ENCODE data around the gene RGS9.

RGS9 gene

DNA sequence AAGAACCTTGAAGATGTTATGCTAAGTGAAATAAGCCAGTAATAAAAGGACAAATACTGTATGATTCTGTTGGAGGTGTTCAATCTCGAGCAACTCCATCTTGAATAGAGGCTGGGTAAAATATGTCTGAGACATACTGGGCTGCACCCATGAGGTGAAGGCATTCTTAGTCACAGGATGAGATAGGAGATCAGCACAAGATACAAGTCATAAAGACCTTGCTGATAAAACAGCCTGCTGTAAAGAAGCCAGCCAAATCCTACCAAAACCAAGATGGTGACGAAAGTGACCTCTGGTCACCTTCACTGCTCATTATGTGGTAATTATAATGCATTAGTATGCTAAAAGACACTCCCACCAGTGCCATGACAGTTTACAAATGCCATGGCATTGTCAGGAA lies 98.1 kb downstream of the RGS9 start:
- no peaks in the 10 kb centered on the region for H3K9me3 ChIP-seq
- no peak overlapping the region for H3K4me3 ChIP-seq (ENCODE audit: low read depth, low read length)
- DNase-seq: no peak
- TF ChIP-seq, protein P1, sequence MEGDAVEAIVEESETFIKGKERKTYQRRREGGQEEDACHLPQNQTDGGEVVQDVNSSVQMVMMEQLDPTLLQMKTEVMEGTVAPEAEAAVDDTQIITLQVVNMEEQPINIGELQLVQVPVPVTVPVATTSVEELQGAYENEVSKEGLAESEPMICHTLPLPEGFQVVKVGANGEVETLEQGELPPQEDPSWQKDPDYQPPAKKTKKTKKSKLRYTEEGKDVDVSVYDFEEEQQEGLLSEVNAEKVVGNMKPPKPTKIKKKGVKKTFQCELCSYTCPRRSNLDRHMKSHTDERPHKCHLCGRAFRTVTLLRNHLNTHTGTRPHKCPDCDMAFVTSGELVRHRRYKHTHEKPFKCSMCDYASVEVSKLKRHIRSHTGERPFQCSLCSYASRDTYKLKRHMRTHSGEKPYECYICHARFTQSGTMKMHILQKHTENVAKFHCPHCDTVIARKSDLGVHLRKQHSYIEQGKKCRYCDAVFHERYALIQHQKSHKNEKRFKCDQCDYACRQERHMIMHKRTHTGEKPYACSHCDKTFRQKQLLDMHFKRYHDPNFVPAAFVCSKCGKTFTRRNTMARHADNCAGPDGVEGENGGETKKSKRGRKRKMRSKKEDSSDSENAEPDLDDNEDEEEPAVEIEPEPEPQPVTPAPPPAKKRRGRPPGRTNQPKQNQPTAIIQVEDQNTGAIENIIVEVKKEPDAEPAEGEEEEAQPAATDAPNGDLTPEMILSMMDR (IDR thresholded peaks at IDR 0.05; ENCODE audit: low read depth, low read length): no peak
- peaks cover 7% of the 10 kb centered on the region for H3K27me3 ChIP-seq
- no peaks in the 10 kb centered on the region for H3K36me3 ChIP-seq
- H3K4me1 ChIP-seq: no peaks in the 10 kb centered on the region

DNA sequence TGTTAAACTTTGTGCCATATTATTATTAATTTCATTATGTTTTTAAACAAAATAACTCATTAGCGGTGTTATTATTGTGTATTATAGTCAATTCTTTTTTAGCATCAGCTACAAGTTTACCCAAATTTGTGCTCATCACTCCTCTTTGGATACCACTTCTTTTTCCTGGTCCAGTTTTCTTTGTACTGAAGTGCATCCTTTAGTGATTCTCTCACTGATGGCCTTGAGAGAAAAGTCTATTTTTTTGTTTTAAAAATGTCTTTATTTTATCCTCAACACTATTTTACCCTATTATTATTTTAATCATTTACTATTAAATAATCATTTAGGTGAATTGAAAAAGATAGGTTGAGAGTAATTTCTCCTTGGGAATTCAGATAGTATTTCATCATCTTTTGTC lies 99.2 kb downstream of the RGS9 start:
- TF ChIP-seq, protein P1 (IDR thresholded peaks at IDR 0.05; ENCODE audit: low read depth, low read length): no peak
- Histone ChIP-seq H3K4me1 (no peaks in the 10 kb centered on the region), H3K27me3 (peaks cover 10% of the 10 kb centered on the region), H3K36me3 (no peaks in the 10 kb centered on the region), H3K4me3 (ENCODE audit: low read depth, low read length) (no peak overlapping the region), H3K9me3 (no peaks in the 10 kb centered on the region)
- no peak for DNase-seq

- DNase-seq: no peak
- TF ChIP-seq, protein P1 (IDR thresholded peaks at IDR 0.05; ENCODE audit: low read depth, low read length): no peak
- no peaks in the 10 kb centered on the region for H3K9me3 ChIP-seq
- no peak overlapping the region for H3K4me3 ChIP-seq (ENCODE audit: low read depth, low read length)
- no peaks in the 10 kb centered on the region for H3K36me3 ChIP-seq
- peaks cover 16% of the 10 kb centered on the region for H3K27me3 ChIP-seq
- no peaks in the 10 kb centered on the region; the same call in 1 of the 2 replicates for H3K4me1 ChIP-seq
Measured at GRCh38 chr17:65243838-65244625, 106.9 kb downstream of the RGS9 start.

- TF ChIP-seq, protein P1 (IDR thresholded peaks at IDR 0.05; ENCODE audit: low read depth, low read length): no peak
- Histone ChIP-seq H3K4me1 (no peaks in the 10 kb centered on the region; the same call in 1 of the 2 replicates), H3K9me3 (no peaks in the 10 kb centered on the region), H3K36me3 (no peaks in the 10 kb centered on the region), H3K27me3 (peaks cover 10% of the 10 kb centered on the region), H3K4me3 (ENCODE audit: low read depth, low read length) (no peak overlapping the region)
- DNase-seq: no peak
Measured at GRCh38 chr17:65246252-65246651, 109.1 kb downstream of the RGS9 start.

GRCh38 chr17:65249774-65250173 lies 112.6 kb downstream of the RGS9 start:
- DNase-seq: no peak
- TF ChIP-seq, protein P1 (IDR thresholded peaks at IDR 0.05; ENCODE audit: low read depth, low read length): no peak
- no peaks in the 10 kb centered on the region; the same call in 1 of the 2 replicates for H3K4me1 ChIP-seq
- H3K27me3 ChIP-seq: peaks cover 34% of the 10 kb centered on the region
- H3K4me3 ChIP-seq (ENCODE audit: low read depth, low read length): no peak overlapping the region
- H3K9me3 ChIP-seq: no peaks in the 10 kb centered on the region
- no peaks in the 10 kb centered on the region for H3K36me3 ChIP-seq

DNA sequence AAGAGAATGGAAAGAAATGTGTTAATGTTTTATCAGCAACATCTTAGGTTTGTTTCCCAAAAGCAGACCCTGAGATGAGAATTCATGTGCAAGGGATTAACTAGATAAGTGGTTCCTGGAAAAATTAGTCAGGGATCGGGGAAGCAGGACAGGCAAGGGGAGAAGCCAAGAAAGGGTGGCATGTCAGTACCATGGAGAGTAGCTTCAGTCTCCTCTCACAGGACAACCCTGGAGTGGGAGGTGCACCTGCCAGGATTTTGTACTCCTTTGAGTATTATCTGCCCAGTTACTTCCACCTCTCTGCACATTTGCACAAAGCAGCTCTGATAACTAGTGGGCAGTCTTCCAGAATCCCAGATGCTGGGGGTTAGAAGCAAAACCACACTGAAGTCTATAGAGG lies 117.0 kb downstream of the RGS9 start:
- H3K4me3 ChIP-seq (ENCODE audit: low read depth, low read length): no peak overlapping the region
- no peak for DNase-seq

More for the DNA sequence above, 117.0 kb downstream of the RGS9 start:
- H3K9me3 ChIP-seq: no peaks in the 10 kb centered on the region
- H3K36me3 ChIP-seq: no peaks in the 10 kb centered on the region
- TF ChIP-seq, protein P1 (IDR thresholded peaks at IDR 0.05; ENCODE audit: low read depth, low read length): no peak
- H3K27me3 ChIP-seq: peaks cover 29% of the 10 kb centered on the region
- H3K4me1 ChIP-seq: no peaks in the 10 kb centered on the region

Measured in BE2C (cell line).